Mammary epithelial cell (primary cell): Measurements from ENCODE around the gene KLF2.

Source experiments
- CTCF ChIP-seq, 2 donors: IDR thresholded peaks in 1 of 2; conservative IDR thresholded peaks in 1 of 2; 2 replicates each; pipeline ENCODE4 v1.5.1; 2011 to 2012; ENCODE audit warnings: inconsistent platforms in 2 of 2, low read length in 2 of 2, mild to moderate bottlenecking in 2 of 2, control low read depth in 1 of 2, low read depth in 1 of 2; ENCODE audit not compliant: insufficient read depth in 1 of 2; ENCODE audit errors: extremely low read depth in 1 of 2
- EZH2 ChIP-seq: IDR thresholded peaks from 2 replicates; pipeline ENCODE4 v1.6.1; 2012; ENCODE audit warnings: low read length, inconsistent platforms, borderline replicate concordance

DNA sequence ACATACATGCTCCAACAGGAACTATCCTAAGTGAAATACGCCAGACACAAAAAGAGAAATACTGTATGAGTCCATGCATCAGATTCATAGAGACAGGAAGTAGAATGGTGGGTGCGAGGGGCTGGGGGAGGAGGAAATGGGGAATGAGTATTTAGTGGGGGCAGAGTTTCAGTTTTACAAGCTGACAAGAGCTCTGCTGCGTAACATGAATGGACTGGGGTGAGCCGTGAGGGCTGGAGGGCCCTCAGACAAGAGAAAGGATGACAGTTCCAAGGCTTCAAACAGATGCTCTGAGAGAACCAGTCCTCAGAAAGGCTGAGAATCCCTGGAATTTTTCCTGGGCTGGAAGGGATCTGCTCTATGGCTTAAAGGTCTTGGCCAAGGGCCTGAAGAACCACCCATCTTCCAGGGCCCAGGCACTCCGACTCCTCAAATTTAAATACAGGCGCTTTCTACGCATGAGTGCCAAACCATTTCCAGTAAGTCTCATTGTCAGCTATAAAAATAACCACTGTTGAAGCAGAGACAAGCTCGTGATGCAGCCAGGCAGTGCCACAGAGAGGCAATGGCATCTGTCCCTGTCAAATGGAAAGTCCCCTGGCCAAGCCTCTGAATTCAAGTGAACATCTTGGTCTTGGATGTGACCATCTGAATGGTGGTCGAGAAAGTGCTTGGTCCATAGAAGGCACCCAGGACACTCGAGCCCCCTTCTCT is 17.5 kb downstream of the KLF2 start:
- TF ChIP-seq CTCF (conservative IDR thresholded peaks at IDR 0.05 in 1 of 2, IDR thresholded peaks at IDR 0.05 in 1 of 2; ENCODE audit: extremely low read depth in 1 of 2, insufficient read depth in 1 of 2, low read depth in 1 of 2, low read length in 2 of 2), result no peak
- TF ChIP-seq EZH2, result no peak
